ENCODE measurements around the gene CLEC10A. TPM values are rescaled to one million over a fixed set of nuclear protein-coding genes. Genes with fewer than 3 reads are reported as not detected.

The CLEC10A gene
- polyA plus RNA-seq, 1 experiment, result not detected

- POLR2A ChIA-PET, result no interaction called here
- Histone ChIP-seq H3K27me3 (ENCODE audit: control insufficient read depth, insufficient read depth, low read length) (peaks cover 9% of the 10 kb centered on the region; the same call in 1 of the 2 replicates), H3K36me3 (ENCODE audit: control insufficient read depth, insufficient read depth, low read length) (no peaks in the 10 kb centered on the region), H3K4me3 (ENCODE audit: low read depth, low read length) (no peak overlapping the region)
- TF ChIP-seq CTCF (IDR thresholded peaks at IDR 0.05; ENCODE audit: insufficient read depth, low read depth, low read length), result no peak
- DNase-seq (ENCODE audit: low read depth), result no peak
- CTCF ChIA-PET, result no interaction called here
Measured at GRCh38 chr17:7067198-7067597, 12.9 kb downstream of the CLEC10A start.

GRCh38 chr17:7064261-7064660, 15.8 kb downstream of the CLEC10A start:
- Histone ChIP-seq H3K4me3 (ENCODE audit: low read depth, low read length) (no peak overlapping the region), H3K27me3 (ENCODE audit: control insufficient read depth, insufficient read depth, low read length) (peaks cover 4% of the 10 kb centered on the region; the same call in 1 of the 2 replicates), H3K36me3 (ENCODE audit: control insufficient read depth, insufficient read depth, low read length) (no peaks in the 10 kb centered on the region)
- no peak for DNase-seq (ENCODE audit: low read depth)
- POLR2A ChIA-PET, result no interaction called here
- CTCF ChIA-PET, result interaction anchor here (1.3 to 3.1 kb wide), 5 partner anchors 12 to 73 kb away, joined by 4 to 9 read pairs (median 7); no protein-coding TSS in a partner anchor
- TF ChIP-seq CTCF (IDR thresholded peaks at IDR 0.05; ENCODE audit: insufficient read depth, low read depth, low read length), result no peak

GRCh38 chr17:7063518-7064094, 16.4 kb downstream of the CLEC10A start:
- CTCF ChIA-PET, result interaction anchor here (0.6 to 3.1 kb wide), 5 partner anchors 11 to 1258 kb away, joined by 3 to 9 read pairs (median 7); no protein-coding TSS in a partner anchor
- Histone ChIP-seq H3K27me3 (ENCODE audit: control insufficient read depth, insufficient read depth, low read length) (peaks cover 4% of the 10 kb centered on the region; the same call in 1 of the 2 replicates), H3K36me3 (ENCODE audit: control insufficient read depth, insufficient read depth, low read length) (no peaks in the 10 kb centered on the region), H3K4me3 (ENCODE audit: low read depth, low read length) (no peak overlapping the region)
- no peak for DNase-seq (ENCODE audit: low read depth)
- POLR2A ChIA-PET, result no interaction called here
- TF ChIP-seq CTCF (IDR thresholded peaks at IDR 0.05; ENCODE audit: insufficient read depth, low read depth, low read length), result no peak

- CTCF ChIA-PET, result interaction anchor here (0.7 kb wide), 1 partner anchor 15 kb away, joined by 3 read pairs; no protein-coding TSS in a partner anchor
- no peak for TF ChIP-seq CTCF (IDR thresholded peaks at IDR 0.05; ENCODE audit: insufficient read depth, low read depth, low read length)
- Histone ChIP-seq H3K27me3 (ENCODE audit: control insufficient read depth, insufficient read depth, low read length) (peaks cover 4% of the 10 kb centered on the region; the same call in 1 of the 2 replicates), H3K4me3 (ENCODE audit: low read depth, low read length) (no peak overlapping the region), H3K36me3 (ENCODE audit: control insufficient read depth, insufficient read depth, low read length) (no peaks in the 10 kb centered on the region)
- no peak for DNase-seq (ENCODE audit: low read depth)
- POLR2A ChIA-PET, result no interaction called here
Measured at GRCh38 chr17:7060165-7060891, 19.7 kb downstream of the CLEC10A start.

GRCh38 chr17:7058831-7059447, 21.1 kb downstream of the CLEC10A start:
- Histone ChIP-seq H3K36me3 (ENCODE audit: control insufficient read depth, insufficient read depth, low read length) (no peaks in the 10 kb centered on the region), H3K4me3 (ENCODE audit: low read depth, low read length) (no peak overlapping the region), H3K27me3 (ENCODE audit: control insufficient read depth, insufficient read depth, low read length) (peaks cover 5% of the 10 kb centered on the region; the same call in 1 of the 2 replicates)
- ChIA-PET CTCF (interaction anchor here (1.2 kb wide), 1 partner anchor 78 kb away, joined by 3 read pairs; no protein-coding TSS in a partner anchor), POLR2A (no interaction called here)
- no peak for TF ChIP-seq CTCF (IDR thresholded peaks at IDR 0.05; ENCODE audit: insufficient read depth, low read depth, low read length)
- no peak for DNase-seq (ENCODE audit: low read depth)
